ENCODE results near the gene EMC9.

DNA sequence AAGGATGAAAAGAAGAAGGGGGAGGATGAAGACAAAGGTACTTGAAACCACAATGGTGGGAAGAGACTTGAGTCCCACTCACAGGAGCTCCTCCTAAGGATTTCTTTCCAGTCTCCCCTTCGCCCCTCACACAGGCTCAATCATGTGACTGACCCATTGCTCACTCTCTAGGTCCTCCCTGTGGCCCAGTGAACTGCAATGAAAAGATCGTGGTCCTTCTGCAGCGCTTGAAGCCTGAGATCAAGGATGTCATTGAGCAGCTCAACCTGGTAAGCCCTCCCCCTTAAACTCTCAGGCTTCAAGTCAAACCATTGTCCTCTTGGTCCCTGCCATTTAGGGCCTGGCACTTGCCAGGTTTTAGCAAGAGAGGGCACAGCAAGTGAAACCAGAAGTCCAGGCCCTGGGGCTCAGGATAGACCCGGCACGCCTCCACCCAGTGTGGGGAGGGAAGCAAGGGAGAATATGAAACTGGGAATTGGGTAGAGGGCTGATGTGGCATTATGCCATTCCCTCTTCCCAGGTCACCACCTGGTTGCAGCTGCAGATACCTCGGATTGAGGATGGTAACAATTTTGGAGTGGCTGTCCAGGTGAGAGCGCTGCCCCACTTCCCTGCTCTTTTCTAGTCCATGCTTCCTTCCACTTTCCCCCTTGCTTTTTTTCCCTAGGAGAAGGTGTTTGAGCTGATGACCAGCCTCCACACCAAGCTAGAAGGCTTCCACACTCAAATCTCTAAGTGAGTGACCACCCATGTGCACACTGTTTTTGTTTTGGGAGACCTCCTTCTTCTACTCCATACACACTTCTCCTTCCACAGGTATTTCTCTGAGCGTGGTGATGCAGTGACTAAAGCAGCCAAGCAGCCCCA lies 3.6 kb downstream of the EMC9 start:
- TF ChIP-seq, protein P1, sequence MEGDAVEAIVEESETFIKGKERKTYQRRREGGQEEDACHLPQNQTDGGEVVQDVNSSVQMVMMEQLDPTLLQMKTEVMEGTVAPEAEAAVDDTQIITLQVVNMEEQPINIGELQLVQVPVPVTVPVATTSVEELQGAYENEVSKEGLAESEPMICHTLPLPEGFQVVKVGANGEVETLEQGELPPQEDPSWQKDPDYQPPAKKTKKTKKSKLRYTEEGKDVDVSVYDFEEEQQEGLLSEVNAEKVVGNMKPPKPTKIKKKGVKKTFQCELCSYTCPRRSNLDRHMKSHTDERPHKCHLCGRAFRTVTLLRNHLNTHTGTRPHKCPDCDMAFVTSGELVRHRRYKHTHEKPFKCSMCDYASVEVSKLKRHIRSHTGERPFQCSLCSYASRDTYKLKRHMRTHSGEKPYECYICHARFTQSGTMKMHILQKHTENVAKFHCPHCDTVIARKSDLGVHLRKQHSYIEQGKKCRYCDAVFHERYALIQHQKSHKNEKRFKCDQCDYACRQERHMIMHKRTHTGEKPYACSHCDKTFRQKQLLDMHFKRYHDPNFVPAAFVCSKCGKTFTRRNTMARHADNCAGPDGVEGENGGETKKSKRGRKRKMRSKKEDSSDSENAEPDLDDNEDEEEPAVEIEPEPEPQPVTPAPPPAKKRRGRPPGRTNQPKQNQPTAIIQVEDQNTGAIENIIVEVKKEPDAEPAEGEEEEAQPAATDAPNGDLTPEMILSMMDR (IDR thresholded peaks at IDR 0.05; ENCODE audit: borderline replicate concordance, extremely low read depth, low read length, poor library complexity, severe bottlenecking): no peak
- TF ChIP-seq EZH2 (IDR thresholded peaks at IDR 0.05; ENCODE audit: borderline replicate concordance, low read depth, low read length, severe bottlenecking): no peak

All from DND-41 (cell line).